BE2C (cell line): ENCODE measurements around the gene NBPF3.

Experiments
- DNase-seq: peaks from one replicate; pipeline ENCODE4 v3.0.0-alpha.2; 2020
- H3K27me3 ChIP-seq: fragments of 250-450 bp; sonication (Bioruptor Pico); 2 replicates; pipeline ENCODE4 v1.5.1; 2020; ENCODE audit warnings: mild to moderate bottlenecking
- H3K36me3 ChIP-seq: fragments of 250-450 bp; sonication (Bioruptor Pico); 2 replicates; pipeline ENCODE4 v1.5.1; 2020; ENCODE audit warnings: mild to moderate bottlenecking
- H3K4me1 ChIP-seq: fragments of 250-450 bp; sonication (Bioruptor Pico); 2 replicates; pipeline ENCODE4 v1.5.1; 2020
- H3K4me3 ChIP-seq: 2 replicates; pipeline ENCODE4 v1.5.1; 2011; ENCODE audit warnings: low read depth, low read length
- H3K9me3 ChIP-seq: fragments of 250-450 bp; sonication (Bioruptor Pico); 2 replicates; pipeline ENCODE4 v1.5.1; 2020
- CTCF ChIP-seq: IDR thresholded peaks from 2 replicates; pipeline ENCODE4 v1.5.1; 2012; ENCODE audit warnings: mild to moderate bottlenecking, low read depth, low read length

The NBPF3 gene

DNA sequence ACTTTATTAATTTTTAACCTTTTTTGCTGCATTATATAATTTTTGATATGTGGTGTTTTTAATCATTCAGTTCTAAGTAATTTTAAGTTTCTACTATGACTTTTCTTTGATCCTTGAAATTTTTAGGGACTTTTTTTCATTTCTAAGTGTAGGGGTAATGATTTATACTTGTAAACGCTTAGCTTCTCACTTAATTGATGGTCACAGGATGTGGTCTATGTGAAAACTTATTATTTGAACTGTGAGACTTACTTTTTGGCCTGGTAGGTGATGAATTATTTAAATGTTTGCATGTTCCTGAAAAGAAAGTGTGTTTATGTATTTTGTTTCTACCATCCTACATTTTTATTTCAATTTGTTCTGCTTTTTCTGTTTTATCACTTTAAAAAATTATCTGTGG lies 86.5 kb downstream of the NBPF3 start:
- no peaks in the 10 kb centered on the region for H3K9me3 ChIP-seq
- H3K4me1 ChIP-seq = no peaks in the 10 kb centered on the region
- H3K27me3 ChIP-seq = no peaks in the 10 kb centered on the region
- no peak overlapping the region for H3K4me3 ChIP-seq
- no peak for DNase-seq
- TF ChIP-seq CTCF = no peak
- no peaks in the 10 kb centered on the region for H3K36me3 ChIP-seq

DNA sequence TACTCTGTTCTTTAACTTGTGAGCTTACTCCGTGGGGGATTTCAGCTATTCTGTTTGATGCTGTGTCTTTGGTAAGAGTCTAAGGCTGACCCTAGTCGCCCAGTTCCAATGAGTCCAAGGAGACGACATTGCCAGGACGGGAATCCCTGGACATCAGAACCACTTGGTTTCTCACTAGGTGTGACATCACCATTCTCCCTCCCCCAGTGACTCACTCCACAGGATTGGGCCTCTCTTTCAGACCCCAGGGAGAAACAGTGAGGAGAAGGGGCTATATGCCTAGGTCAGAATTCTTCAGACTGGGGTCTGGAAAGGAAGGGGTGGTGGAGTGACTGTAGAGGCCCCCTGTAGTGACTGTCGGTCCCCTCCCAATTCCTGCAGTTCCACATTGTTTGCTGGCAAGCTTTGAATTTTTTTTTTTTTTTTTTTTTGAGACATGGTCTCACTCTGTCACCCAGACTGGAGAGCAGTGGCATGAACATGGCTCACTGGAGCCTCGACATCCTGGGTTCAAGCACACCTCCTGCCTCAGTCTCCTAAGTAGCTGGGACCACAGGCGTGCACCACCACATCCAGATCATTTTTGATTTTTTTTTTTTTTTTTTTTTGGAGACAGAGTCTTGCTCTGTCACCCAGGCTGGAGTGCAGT lies 90.6 kb downstream of the NBPF3 start:
- Histone ChIP-seq H3K4me3 (no peak overlapping the region), H3K9me3 (no peaks in the 10 kb centered on the region), H3K4me1 (no peaks in the 10 kb centered on the region), H3K36me3 (no peaks in the 10 kb centered on the region), H3K27me3 (no peaks in the 10 kb centered on the region)
- no peak for TF ChIP-seq CTCF
- no peak for DNase-seq

- no peak for DNase-seq
- Histone ChIP-seq H3K36me3 (no peaks in the 10 kb centered on the region), H3K27me3 (no peaks in the 10 kb centered on the region), H3K4me3 (no peak overlapping the region), H3K9me3 (no peaks in the 10 kb centered on the region), H3K4me1 (no peaks in the 10 kb centered on the region)
- TF ChIP-seq CTCF = no peak
Observed at GRCh38 chr1:21531241-21531640, 91.3 kb downstream of the NBPF3 start.

DNA sequence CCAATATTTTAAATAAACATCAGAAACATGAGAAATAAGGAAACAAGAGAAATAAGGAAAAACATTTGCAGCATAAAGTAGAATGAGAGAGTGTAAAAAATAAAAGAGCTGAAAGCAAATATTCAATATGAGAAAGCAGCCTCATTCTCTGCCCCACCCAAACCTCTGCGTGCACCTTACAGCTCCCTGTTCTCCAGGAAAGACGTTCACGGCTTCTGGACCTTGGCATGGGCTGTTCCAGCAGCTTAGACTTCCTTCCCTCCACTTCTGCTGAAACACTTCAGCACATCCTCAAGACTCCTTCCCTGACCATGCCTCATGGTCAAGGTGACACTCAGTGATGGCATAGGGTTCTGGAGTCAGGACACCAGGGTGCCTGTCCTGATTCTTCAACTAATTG lies 92.6 kb downstream of the NBPF3 start:
- DNase-seq = no peak
- Histone ChIP-seq H3K4me1 (no peaks in the 10 kb centered on the region), H3K4me3 (no peak overlapping the region), H3K9me3 (no peaks in the 10 kb centered on the region), H3K36me3 (no peaks in the 10 kb centered on the region), H3K27me3 (no peaks in the 10 kb centered on the region)
- TF ChIP-seq CTCF = no peak

- Histone ChIP-seq H3K4me3 (no peak overlapping the region), H3K36me3 (no peaks in the 10 kb centered on the region), H3K27me3 (no peaks in the 10 kb centered on the region), H3K4me1 (no peaks in the 10 kb centered on the region), H3K9me3 (no peaks in the 10 kb centered on the region)
- no peak for DNase-seq
- TF ChIP-seq CTCF = no peak
Observed at GRCh38 chr1:21532992-21533534, 93.1 kb downstream of the NBPF3 start.

DNA sequence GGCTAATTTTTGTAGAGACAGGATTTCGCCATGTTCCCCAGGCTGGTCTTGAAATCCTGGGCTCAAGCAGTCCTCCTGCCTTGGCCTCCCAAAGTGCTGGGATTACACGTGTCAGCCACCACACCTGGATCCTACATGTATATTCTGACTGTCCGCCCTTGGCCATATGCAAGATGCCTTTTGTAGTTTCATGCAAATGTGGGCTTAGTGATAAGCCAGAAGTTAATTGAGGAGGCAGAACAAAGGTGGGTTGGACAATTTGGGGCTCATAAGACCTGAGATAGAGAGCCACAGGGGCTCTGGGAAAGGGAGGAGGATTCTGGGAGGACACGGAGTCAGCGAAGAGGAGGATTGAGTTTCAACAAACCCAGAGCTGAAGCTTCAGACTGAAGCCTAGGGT lies 94.2 kb downstream of the NBPF3 start:
- no peak for DNase-seq
- H3K4me1 ChIP-seq = no peaks in the 10 kb centered on the region
- H3K4me3 ChIP-seq = no peak overlapping the region
- TF ChIP-seq CTCF = no peak
- H3K9me3 ChIP-seq = no peaks in the 10 kb centered on the region
- no peaks in the 10 kb centered on the region for H3K27me3 ChIP-seq
- no peaks in the 10 kb centered on the region for H3K36me3 ChIP-seq
